OCI-LY3 (cell line): ENCODE data around the gene CHD6.

ENCODE experiments used
- EZH2phosphoT487 ChIP-seq: fragments of 200-600 bp; shearing (Covaris generic); IDR thresholded peaks from 2 replicates; pipeline ENCODE4 v1.6.1; 2018; ENCODE audit warnings: antibody characterized with exemption, mixed run types, low read depth
- TF ChIP-seq, protein P1 (sequence below): fragments of 200-600, 300-600 bp; sonication (generic); IDR thresholded peaks from 2 replicates; pipeline ENCODE4 v1.5.1; 2014; ENCODE audit warnings: antibody characterized with exemption, low read length, low read depth

GRCh38 chr20:41467220-41467619 lies 151.0 kb downstream of the CHD6 start:
- TF ChIP-seq, protein P1, sequence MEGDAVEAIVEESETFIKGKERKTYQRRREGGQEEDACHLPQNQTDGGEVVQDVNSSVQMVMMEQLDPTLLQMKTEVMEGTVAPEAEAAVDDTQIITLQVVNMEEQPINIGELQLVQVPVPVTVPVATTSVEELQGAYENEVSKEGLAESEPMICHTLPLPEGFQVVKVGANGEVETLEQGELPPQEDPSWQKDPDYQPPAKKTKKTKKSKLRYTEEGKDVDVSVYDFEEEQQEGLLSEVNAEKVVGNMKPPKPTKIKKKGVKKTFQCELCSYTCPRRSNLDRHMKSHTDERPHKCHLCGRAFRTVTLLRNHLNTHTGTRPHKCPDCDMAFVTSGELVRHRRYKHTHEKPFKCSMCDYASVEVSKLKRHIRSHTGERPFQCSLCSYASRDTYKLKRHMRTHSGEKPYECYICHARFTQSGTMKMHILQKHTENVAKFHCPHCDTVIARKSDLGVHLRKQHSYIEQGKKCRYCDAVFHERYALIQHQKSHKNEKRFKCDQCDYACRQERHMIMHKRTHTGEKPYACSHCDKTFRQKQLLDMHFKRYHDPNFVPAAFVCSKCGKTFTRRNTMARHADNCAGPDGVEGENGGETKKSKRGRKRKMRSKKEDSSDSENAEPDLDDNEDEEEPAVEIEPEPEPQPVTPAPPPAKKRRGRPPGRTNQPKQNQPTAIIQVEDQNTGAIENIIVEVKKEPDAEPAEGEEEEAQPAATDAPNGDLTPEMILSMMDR: peak; percentile 27
- no peak for TF ChIP-seq EZH2phosphoT487
